Endothelial cell of umbilical vein (primary cell): Measurements from ENCODE around the gene FAM120AOS. TPM values are rescaled to one million over a fixed set of nuclear protein-coding genes. Genes with fewer than 3 reads are reported as not detected.

Experiments used
- BruUV-seq: library from RNA; stranded (reverse); fragments of 400-500 nt; replicated peaks from 2 replicates; lab custom pipeline; 2021; lab: Mats Ljungman, UMichigan
- CTCF ChIA-PET: fragments of 300-600, 350-600 bp; sonication (Branson Sonifier 250); formaldehyde crosslinking; loops from one replicate; lab custom pipeline; 2021; ENCODE audit warnings: antibody characterized with exemption, inconsistent platforms; lab: Charles Lee
- POLR2A ChIA-PET: fragments of 300-600, 350-600 bp; sonication (Branson Sonifier 250); formaldehyde crosslinking; loops from one replicate; lab custom pipeline; 2021; ENCODE audit warnings: antibody characterized with exemption, inconsistent platforms; lab: Charles Lee
- DNase-seq: peaks from one replicate; pipeline ENCODE4 v3.0.0-alpha.2; 2011; ENCODE audit warnings: low read depth, low spot score
- FAIRE-seq: peaks from 2 replicates; lab custom pipeline; 2011; peaks lifted over from hg19 to GRCh38; lab: Jason Lieb, UNC
- H2AFZ ChIP-seq: 2 replicates; pipeline ENCODE4 v1.6.0; 2012; ENCODE audit warnings: low read depth, low read length, control low read depth, inconsistent platforms
- H3K27ac ChIP-seq: 2 replicates; pipeline ENCODE4 v1.5.1; 2011; ENCODE audit warnings: low read depth, mild to moderate bottlenecking, control low read depth, low read length, moderate library complexity; ENCODE audit not compliant: insufficient read depth
- H3K27me3 ChIP-seq, 2 experiments: 2 replicates each; pipeline versions ENCODE4 v1.6.0 to v1.6.1; 2011; ENCODE audit warnings: low read length in 2 of 2, mixed read lengths in 1 of 2; ENCODE audit not compliant: control insufficient read depth in 2 of 2, insufficient read depth in 2 of 2
- H3K36me3 ChIP-seq, 2 experiments: 2 replicates in 1 of 2; 3 replicates in 1 of 2; pipeline ENCODE4 v1.5.1; 2011; ENCODE audit warnings: low read length in 2 of 2, mild to moderate bottlenecking in 1 of 2, moderate library complexity in 1 of 2; ENCODE audit not compliant: control insufficient read depth in 2 of 2, insufficient read depth in 2 of 2; ENCODE audit errors: extremely low read depth in 1 of 2
- H3K4me1 ChIP-seq: 3 replicates; pipeline ENCODE4 v1.5.1; 2011; ENCODE audit warnings: mild to moderate bottlenecking, low read length; ENCODE audit not compliant: control insufficient read depth, insufficient read depth; ENCODE audit errors: extremely low read depth
- H3K4me2 ChIP-seq: 2 replicates; pipeline ENCODE4 v1.6.1; 2011; ENCODE audit warnings: low read length, control low read depth, mixed read lengths; ENCODE audit not compliant: insufficient read depth
- H3K4me3 ChIP-seq, 3 experiments: fragments of 200-600 bp in 1 of 3; sonication (generic), shearing (Covaris generic) in 1 of 3; replicated peaks in 1 of 3; 2 replicates each; pipeline ENCODE4 v1.5.1; 2011 to 2016; ENCODE audit warnings: control low read depth in 3 of 3, low read length in 3 of 3, mild to moderate bottlenecking in 2 of 3, inconsistent platforms in 1 of 3, low read depth in 1 of 3, moderate library complexity in 1 of 3; ENCODE audit not compliant: insufficient read depth in 1 of 3
- H3K79me2 ChIP-seq: 2 replicates; pipeline ENCODE4 v1.6.0; 2012; ENCODE audit warnings: low read length, inconsistent platforms; ENCODE audit not compliant: control insufficient read depth, insufficient read depth
- H3K9ac ChIP-seq: replicated peaks from 2 replicates; pipeline ENCODE3; 2011; ENCODE audit warnings: low read length, control low read depth; ENCODE audit not compliant: insufficient read depth; ENCODE audit errors: extremely low read depth
- H3K9me1 ChIP-seq: replicated peaks from 3 replicates; pipeline ENCODE4 v1.6.0; 2011; ENCODE audit warnings: mild to moderate bottlenecking, low read length; ENCODE audit not compliant: control insufficient read depth, insufficient read depth; ENCODE audit errors: extremely low read depth
- H3K9me3 ChIP-seq: replicated peaks from 2 replicates; pipeline ENCODE4 v1.5.1; 2012; ENCODE audit warnings: low read length, inconsistent platforms; ENCODE audit not compliant: control insufficient read depth, insufficient read depth
- H4K20me1 ChIP-seq: replicated peaks from 2 replicates; pipeline ENCODE3; 2011; ENCODE audit warnings: mild to moderate bottlenecking, low read length; ENCODE audit not compliant: control insufficient read depth, insufficient read depth; ENCODE audit errors: extremely low read depth
- EZH2 ChIP-seq: IDR thresholded peaks from 2 replicates; pipeline ENCODE4 v1.6.1; 2012; ENCODE audit warnings: borderline replicate concordance, low read depth, mild to moderate bottlenecking, moderate library complexity, low read length, inconsistent platforms; ENCODE audit not compliant: severe bottlenecking
- GATA2 ChIP-seq: IDR thresholded peaks from 2 replicates; pipeline ENCODE4 v1.7.0; 2011; ENCODE audit warnings: low read depth, mild to moderate bottlenecking, moderate library complexity, mixed read lengths, low read length; ENCODE audit not compliant: insufficient read length, insufficient read depth
- MAX ChIP-seq: IDR thresholded peaks from 2 replicates; pipeline ENCODE4 v1.6.1; 2011; ENCODE audit not compliant: insufficient read depth, insufficient read length
- MYC ChIP-seq: IDR thresholded peaks from one replicate; pipeline ENCODE4 v1.6.1; 2011; ENCODE audit warnings: mild to moderate bottlenecking, low read depth, low read length
- POLR2A ChIP-seq: IDR thresholded peaks from 2 replicates; pipeline ENCODE4 v1.6.1; 2012; ENCODE audit warnings: low read depth, mild to moderate bottlenecking, control low read depth, low read length
- POLR2AphosphoS5 ChIP-seq: IDR thresholded peaks from 2 replicates; pipeline ENCODE4 v1.6.1; 2012; ENCODE audit warnings: low read depth, mild to moderate bottlenecking, control low read depth, low read length, moderate library complexity; ENCODE audit not compliant: insufficient read depth
- dilution Hi-C: fragments of 300-500 bp; cut with MboI; formaldehyde crosslinking; loops from one replicate; pipeline ENCODE4 v1.15.0; 2019; ENCODE audit warnings: low sequenced_read_pairs; ENCODE audit not compliant: extremely low pct_ligation_motif_present
- intact Hi-C: fragments of 100-400 bp; cut with micrococcal nuclease; formaldehyde crosslinking; loops from one replicate; pipeline ENCODE4 v1.10.0; 2022
- polyA plus RNA-seq, 4 experiments: library from polyadenylated mRNA; depleted of rRNA in 3 of 4; stranded (reverse) in 3 of 4; unstranded in 1 of 4; fragments of >200 nt; gene quantifications; 2 replicates each; pipeline versions ENCODE4 v1.2.1 to v1.2.3, GENCODE V29; 2011 to 2012; ENCODE audit warnings: missing spikeins in 1 of 4
- total RNA-seq: library from RNA; stranded (reverse); gene quantifications from 2 replicates; pipeline ENCODE4 v1.2.3, GENCODE V29; 2021
- TF ChIP-seq, protein P1 (sequence below), 2 donors: IDR thresholded peaks; 1 replicate in 1 of 2; 2 replicates in 1 of 2; pipeline ENCODE4 v1.5.1; 2011; ENCODE audit warnings: low read length in 2 of 2, mild to moderate bottlenecking in 2 of 2, moderate library complexity in 2 of 2, control low read depth in 1 of 2, inconsistent platforms in 1 of 2, low read depth in 1 of 2; ENCODE audit not compliant: insufficient read depth in 1 of 2; ENCODE audit errors: extremely low read depth in 1 of 2

The FAM120AOS gene
- total and polyA plus RNA-seq, 2 donors (not counting 3 experiments of a cell fraction or from before 2014, with no cell fraction given) = 25.9 to 32.4 TPM

DNA sequence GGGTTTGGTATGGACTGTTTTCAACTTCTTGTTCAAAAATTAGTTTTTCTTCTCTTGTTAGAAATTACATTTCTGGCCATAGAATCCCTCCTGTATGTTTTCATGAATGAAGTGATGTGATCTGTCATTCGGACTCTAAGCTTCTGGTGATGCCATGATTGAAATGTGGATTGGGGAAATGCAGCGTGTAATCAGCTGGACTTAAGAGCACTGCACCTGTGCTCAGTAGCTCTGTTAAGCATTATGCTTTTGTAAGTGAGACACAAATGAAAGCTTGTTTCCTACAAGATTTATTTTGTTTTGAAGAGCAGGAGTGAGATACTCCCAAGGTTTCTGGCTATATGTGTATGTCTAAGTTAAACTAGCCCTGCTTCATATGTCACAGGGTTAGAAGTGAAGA, 24.0 kb upstream of the FAM120AOS start:
- Histone ChIP-seq H3K27me3 (no peaks in the 10 kb centered on the region), H3K9me1 (no peaks in the 10 kb centered on the region), H3K79me2 (peaks cover 83% of the 10 kb centered on the region), H3K4me1 (peaks cover 2% of the 10 kb centered on the region), H3K27ac (no peak overlapping the region), H3K4me3 (no peak overlapping the region), H4K20me1 (no peaks in the 10 kb centered on the region), H3K9me3 (no peaks in the 10 kb centered on the region), H2AFZ (no peak overlapping the region), H3K9ac (no peak overlapping the region), H3K36me3 (peaks cover 0 to 5% of the 10 kb centered on the region in 2 experiments), H3K4me2 (no peak overlapping the region)
- POLR2A ChIA-PET = no interaction called here
- dilution Hi-C loops (no loop called here), intact Hi-C loops (no loop called here)
- DNase-seq = no peak
- TF ChIP-seq POLR2AphosphoS5 = no peak
- no peak for TF ChIP-seq POLR2A
- TF ChIP-seq MAX = no peak
- no peak for TF ChIP-seq EZH2
- TF ChIP-seq MYC = no peak
- TF ChIP-seq, protein P1, sequence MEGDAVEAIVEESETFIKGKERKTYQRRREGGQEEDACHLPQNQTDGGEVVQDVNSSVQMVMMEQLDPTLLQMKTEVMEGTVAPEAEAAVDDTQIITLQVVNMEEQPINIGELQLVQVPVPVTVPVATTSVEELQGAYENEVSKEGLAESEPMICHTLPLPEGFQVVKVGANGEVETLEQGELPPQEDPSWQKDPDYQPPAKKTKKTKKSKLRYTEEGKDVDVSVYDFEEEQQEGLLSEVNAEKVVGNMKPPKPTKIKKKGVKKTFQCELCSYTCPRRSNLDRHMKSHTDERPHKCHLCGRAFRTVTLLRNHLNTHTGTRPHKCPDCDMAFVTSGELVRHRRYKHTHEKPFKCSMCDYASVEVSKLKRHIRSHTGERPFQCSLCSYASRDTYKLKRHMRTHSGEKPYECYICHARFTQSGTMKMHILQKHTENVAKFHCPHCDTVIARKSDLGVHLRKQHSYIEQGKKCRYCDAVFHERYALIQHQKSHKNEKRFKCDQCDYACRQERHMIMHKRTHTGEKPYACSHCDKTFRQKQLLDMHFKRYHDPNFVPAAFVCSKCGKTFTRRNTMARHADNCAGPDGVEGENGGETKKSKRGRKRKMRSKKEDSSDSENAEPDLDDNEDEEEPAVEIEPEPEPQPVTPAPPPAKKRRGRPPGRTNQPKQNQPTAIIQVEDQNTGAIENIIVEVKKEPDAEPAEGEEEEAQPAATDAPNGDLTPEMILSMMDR (IDR thresholded peaks at IDR 0.05; ENCODE audit: extremely low read depth in 1 of 2, insufficient read depth in 1 of 2, low read depth in 1 of 2, low read length in 2 of 2) = no peak
- TF ChIP-seq GATA2 = no peak
- CTCF ChIA-PET = interaction anchor here (1.4 to 3.0 kb wide), 3 partner anchors 9 to 89 kb away, joined by 5 to 12 read pairs (median 11); no protein-coding TSS in a partner anchor
- no peak for FAIRE-seq
- BruUV-seq = no TSS peak
